ENCODE measurements around the gene CHD2.

The CHD2 gene

DNA sequence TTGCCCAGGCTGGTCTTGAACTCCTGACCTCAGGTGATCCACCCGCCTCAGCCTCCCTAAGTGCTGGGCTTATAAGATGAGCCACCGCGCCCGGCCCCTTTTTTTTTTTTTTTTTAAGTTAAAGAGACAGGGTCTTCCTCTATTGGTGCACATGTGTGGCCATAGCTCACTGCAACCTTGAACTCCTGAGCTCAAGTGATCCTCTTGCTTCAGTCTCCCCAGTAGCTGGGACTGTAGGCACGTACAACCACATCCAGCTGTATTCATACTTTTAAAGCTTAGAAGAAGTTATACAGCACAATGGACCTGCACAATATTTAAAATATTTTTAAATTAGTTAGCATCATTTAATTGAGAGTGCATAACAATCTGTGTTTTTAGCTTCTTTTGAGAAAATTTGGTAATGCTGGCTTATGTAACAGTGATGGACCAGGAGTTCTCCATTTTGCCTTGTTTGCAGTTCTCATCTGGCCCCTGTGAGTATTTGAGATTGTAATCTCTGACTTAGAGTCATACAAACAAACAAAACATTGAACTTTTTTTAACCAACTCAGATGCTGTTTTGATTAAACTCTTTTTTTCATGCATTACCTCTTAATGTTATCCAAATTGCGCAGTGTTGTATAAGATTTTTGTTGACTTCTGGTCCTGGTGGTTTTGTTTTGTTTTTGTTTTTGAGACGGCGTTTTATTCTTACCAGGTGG is 33.0 kb downstream of the CHD2 start:
- TF ChIP-seq, protein P1, sequence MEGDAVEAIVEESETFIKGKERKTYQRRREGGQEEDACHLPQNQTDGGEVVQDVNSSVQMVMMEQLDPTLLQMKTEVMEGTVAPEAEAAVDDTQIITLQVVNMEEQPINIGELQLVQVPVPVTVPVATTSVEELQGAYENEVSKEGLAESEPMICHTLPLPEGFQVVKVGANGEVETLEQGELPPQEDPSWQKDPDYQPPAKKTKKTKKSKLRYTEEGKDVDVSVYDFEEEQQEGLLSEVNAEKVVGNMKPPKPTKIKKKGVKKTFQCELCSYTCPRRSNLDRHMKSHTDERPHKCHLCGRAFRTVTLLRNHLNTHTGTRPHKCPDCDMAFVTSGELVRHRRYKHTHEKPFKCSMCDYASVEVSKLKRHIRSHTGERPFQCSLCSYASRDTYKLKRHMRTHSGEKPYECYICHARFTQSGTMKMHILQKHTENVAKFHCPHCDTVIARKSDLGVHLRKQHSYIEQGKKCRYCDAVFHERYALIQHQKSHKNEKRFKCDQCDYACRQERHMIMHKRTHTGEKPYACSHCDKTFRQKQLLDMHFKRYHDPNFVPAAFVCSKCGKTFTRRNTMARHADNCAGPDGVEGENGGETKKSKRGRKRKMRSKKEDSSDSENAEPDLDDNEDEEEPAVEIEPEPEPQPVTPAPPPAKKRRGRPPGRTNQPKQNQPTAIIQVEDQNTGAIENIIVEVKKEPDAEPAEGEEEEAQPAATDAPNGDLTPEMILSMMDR (conservative IDR thresholded peaks at IDR 0.05; ENCODE audit: low read depth) = no peak
- ChIA-PET CTCF (interaction anchor here (0.6 kb wide), 1 partner anchor 9 kb away, joined by 4 read pairs; no protein-coding TSS in a partner anchor), POLR2A (ENCODE audit: low non-redundant PET) (no interaction called here)
- DNase-seq (ENCODE audit: low spot score) = no peak
- H3K27ac ChIP-seq = peak overlapping the region; percentile 30; the same call in 1 of the 2 replicates

DNA sequence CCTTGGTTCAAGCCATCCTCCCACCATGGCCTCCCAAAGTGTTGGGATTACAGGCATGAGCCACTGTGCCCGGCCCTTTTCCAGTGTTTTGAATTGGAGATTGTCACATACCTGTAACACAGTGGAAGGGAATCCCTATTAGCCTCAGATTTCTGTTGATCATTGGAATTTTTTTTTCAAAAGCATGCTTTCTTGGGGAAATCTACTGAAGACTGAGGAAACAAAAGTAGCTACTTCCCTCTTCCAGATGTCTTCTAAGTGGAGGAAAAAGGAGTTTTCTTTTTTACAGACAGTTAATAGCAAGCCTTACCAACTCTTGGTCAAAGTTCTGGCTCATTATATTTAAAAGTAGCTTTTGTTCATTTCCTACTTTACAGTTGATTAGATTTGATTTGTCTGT is 33.7 kb downstream of the CHD2 start:
- peak overlapping the region; percentile 30; the same call in 1 of the 2 replicates for H3K27ac ChIP-seq

DNA sequence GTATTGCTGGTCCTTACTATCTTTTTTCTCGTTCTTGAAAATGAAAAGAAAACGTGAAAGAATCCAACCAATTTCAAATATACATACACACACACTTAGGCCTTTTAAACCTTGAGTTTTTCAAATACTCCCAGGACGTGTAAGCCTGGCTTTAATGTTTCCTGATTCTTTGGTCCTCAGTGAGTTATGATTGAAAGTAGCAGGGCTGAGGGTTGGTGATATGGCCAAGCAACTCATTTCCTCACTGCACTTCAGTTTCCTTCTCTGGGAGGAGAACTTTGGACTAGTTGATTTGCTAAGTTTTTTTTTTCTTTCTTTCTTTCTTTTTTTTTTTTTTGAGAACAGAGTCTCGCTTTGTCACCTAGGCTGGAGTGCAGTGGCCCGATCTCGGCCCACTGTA is 34.6 kb downstream of the CHD2 start:
- CTCF ChIA-PET = no interaction called here
- DNase-seq (ENCODE audit: low spot score) = no peak
- H3K27ac ChIP-seq = no peak overlapping the region
- POLR2A ChIA-PET (ENCODE audit: low non-redundant PET) = no interaction called here
- TF ChIP-seq, protein P1 (conservative IDR thresholded peaks at IDR 0.05; ENCODE audit: low read depth) = no peak

More for the DNA sequence above, 33.7 kb downstream of the CHD2 start:
- POLR2A ChIA-PET (ENCODE audit: low non-redundant PET) = no interaction called here
- TF ChIP-seq, protein P1 (conservative IDR thresholded peaks at IDR 0.05; ENCODE audit: low read depth) = no peak
- CTCF ChIA-PET = no interaction called here
- DNase-seq (ENCODE audit: low spot score) = no peak

DNA sequence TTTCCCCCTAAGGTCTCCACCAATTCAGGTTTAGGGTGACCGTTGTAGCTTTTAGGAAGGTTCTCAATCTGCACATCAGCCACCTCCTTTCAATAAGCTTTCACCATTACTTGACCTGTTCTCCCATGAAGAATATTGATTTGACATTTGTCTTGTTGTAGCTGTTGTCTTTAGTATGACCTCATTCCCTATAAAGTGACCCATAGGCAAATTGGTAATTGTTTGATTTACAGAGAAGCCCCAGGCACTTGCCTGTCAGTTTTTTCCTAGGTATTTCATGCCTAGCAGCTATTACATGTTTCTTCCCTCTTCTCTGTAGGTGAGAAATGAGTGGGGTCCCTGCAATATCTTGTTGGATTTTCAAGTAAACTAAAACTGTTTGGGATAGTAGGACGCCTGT is 36.0 kb downstream of the CHD2 start:
- TF ChIP-seq, protein P1 (conservative IDR thresholded peaks at IDR 0.05; ENCODE audit: low read depth) = no peak
- CTCF ChIA-PET = no interaction called here

DNA sequence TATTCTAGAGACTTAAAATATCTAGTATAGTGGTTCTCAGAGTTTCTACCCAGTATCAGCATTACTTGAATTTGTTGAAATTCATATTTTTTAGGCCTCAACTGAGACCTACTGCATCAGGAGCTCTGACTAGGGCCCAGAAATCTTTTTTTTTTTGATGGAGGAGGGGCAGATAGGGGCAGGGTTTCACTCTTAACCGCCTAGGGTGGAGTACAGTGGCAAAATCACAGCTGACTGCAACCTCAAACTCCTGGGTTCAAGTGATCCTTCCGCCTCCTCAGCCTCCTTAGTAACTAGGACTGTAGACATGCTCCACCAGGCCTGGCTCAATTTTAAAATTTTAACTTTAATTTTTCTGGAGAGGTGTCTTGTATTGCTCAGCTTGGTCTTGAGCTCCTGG is 36.6 kb downstream of the CHD2 start:
- TF ChIP-seq, protein P1 (conservative IDR thresholded peaks at IDR 0.05; ENCODE audit: low read depth) = no peak
- no peak overlapping the region for H3K27ac ChIP-seq
- CTCF ChIA-PET = no interaction called here
- POLR2A ChIA-PET (ENCODE audit: low non-redundant PET) = no interaction called here
- DNase-seq (ENCODE audit: low spot score) = no peak

More for the DNA sequence above, 36.0 kb downstream of the CHD2 start:
- POLR2A ChIA-PET (ENCODE audit: low non-redundant PET) = no interaction called here
- no peak overlapping the region for H3K27ac ChIP-seq
- DNase-seq (ENCODE audit: low spot score) = no peak

DNA sequence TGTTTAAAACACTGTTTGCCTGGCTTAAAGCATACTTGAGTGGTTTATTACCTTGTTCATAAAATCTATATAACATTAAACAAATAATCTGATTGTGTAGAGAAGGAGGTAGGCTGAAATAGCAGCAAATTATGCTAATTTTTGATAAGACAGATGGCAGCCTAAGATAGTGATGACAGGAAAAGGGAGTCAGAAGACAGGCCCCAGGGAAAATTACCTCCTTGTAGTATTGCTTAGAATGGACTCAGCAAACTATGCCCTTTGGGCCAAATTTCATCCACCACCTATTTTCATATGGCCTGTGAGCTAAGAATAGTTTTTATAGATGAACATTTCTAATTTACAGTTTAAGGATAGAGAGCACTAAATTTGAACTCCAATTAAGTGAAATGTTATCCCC is 37.8 kb downstream of the CHD2 start:
- CTCF ChIA-PET = interaction anchor here (0.6 kb wide), 1 partner anchor 43 kb away, joined by 3 read pairs; no protein-coding TSS in a partner anchor
- H3K27ac ChIP-seq = no peak overlapping the region
- POLR2A ChIA-PET (ENCODE audit: low non-redundant PET) = no interaction called here
- TF ChIP-seq, protein P1 (conservative IDR thresholded peaks at IDR 0.05; ENCODE audit: low read depth) = no peak
- DNase-seq (ENCODE audit: low spot score) = no peak

All from RWPE1 (cell line).